Activated CD4-positive, alpha-beta T cell treated with anti-CD3 and anti-CD28 coated beads, Interleukin-2, amount 50 U/mL, for 24 hours (primary cell): ENCODE results near the gene PIK3IP1.

ENCODE experiments used
- DNase-seq, 2 donors: peaks; one replicate each; pipeline ENCODE4 v3.0.0-alpha.2; 2020; ENCODE audit warnings: low read depth in 1 of 2, low spot score in 1 of 2

The PIK3IP1 gene

GRCh38 chr22:31313366-31314147 lies 21.3 kb upstream of the PIK3IP1 start:
- DNase-seq, result peak; percentile 48 to 53

GRCh38 chr22:31308181-31308580 lies 15.9 kb upstream of the PIK3IP1 start:
- DNase-seq, result no peak

GRCh38 chr22:31305194-31305593 lies 12.9 kb upstream of the PIK3IP1 start:
- no peak for DNase-seq

DNA sequence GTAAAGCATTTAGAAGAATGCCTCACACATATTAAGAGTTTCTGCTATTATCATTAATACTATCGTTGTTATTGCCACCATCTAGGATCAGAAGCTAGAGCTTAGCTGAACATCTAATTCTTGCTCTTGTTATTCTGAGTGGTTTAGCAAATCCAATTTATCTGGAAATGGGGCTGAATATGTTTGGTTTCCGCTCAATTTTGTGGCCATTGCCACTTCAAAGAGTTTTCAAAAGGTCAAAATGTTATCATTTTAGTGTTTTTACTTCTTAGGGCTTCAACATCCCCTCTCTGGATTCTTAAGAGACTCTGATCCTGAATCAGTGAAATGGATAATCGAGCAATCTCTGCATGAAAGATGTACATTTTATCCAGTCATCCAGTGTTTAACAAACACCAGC lies 10.2 kb upstream of the PIK3IP1 start:
- DNase-seq, result no peak

GRCh38 chr22:31302006-31302405 lies 9.7 kb upstream of the PIK3IP1 start:
- no peak for DNase-seq

- DNase-seq, result no peak
These were observed 8.6 kb upstream of the PIK3IP1 start for GRCh38 chr22:31300896-31301295.

- DNase-seq, result no peak
These were observed 3.8 kb upstream of the PIK3IP1 start for GRCh38 chr22:31295831-31296657.

DNA sequence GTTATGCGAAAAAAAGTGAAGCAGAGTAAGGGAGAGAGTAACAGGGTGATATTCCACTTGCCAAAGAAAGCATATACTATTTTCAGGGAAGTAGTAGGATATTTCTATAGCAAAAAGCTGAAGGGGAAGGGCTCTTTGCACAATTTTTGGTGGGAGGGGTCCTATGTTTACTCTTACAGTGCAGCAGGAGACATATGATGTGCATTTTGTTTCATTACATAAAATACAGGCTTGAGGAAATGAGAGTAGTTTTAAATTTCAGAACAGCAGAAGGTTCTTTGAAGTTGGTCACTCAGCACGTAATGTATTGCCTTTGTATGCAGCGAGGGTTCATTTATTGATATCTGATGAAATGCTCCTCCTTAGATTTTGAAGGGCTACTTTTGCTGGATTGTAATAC lies 3.1 kb upstream of the PIK3IP1 start:
- DNase-seq, result no peak

GRCh38 chr22:31291481-31292235 lies 630 bp downstream of the PIK3IP1 start:
- DNase-seq, result no peak

GRCh38 chr22:31290494-31291471 lies 1.5 kb downstream of the PIK3IP1 start:
- DNase-seq, result peak; percentile 77 to 90

- DNase-seq, result no peak
These were observed 2.9 kb downstream of the PIK3IP1 start for GRCh38 chr22:31289344-31289743.

GRCh38 chr22:31288496-31289240 lies 3.6 kb downstream of the PIK3IP1 start:
- no peak for DNase-seq

GRCh38 chr22:31287818-31288495 lies 4.3 kb downstream of the PIK3IP1 start:
- DNase-seq, result no peak

- DNase-seq, result peak in 1 of 2 donors; percentile 63
These were observed 5.7 kb downstream of the PIK3IP1 start for GRCh38 chr22:31286360-31287255.

DNA sequence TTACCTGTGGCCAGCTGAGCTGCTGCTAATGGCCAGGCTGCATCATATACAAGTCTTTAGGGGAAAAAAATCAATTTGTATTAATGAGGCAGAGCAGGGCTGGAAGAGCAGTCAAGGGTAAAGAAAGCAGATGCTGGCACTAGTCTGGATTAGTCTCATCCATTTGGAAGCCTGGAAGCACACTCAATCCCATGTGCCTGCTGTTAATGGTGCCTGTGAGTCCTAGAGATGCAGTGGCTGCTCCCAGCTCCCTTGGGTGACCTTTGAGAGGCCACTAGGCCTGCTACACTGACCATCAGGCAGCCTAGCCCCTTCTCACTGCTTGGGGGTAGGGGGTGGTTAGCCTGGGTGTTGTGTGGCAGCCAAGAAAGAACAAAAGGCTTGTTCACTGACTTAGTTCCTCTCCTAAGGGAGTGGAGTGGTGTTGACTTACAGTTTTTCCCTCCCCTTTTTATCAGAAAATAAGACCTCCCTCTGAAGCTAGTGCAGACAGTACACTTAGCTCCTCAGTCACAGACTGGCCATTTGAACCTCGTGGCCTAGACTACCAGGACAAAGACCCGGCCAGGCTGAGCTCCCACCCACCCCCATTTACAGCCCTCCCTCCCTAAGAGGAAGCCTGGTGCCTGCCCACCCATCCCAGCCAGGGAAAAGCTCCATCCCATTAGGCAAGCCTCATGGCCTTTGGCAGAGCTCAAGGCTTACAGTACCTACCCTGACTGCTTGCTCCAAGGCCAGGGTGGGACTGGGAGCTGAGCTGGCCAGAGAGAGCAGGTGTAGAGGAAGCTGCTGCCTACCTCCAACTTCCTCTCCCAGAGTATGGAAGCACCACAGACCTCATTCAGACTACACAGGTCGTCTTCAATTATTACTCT lies 7.8 kb downstream of the PIK3IP1 start:
- DNase-seq, result no peak

DNA sequence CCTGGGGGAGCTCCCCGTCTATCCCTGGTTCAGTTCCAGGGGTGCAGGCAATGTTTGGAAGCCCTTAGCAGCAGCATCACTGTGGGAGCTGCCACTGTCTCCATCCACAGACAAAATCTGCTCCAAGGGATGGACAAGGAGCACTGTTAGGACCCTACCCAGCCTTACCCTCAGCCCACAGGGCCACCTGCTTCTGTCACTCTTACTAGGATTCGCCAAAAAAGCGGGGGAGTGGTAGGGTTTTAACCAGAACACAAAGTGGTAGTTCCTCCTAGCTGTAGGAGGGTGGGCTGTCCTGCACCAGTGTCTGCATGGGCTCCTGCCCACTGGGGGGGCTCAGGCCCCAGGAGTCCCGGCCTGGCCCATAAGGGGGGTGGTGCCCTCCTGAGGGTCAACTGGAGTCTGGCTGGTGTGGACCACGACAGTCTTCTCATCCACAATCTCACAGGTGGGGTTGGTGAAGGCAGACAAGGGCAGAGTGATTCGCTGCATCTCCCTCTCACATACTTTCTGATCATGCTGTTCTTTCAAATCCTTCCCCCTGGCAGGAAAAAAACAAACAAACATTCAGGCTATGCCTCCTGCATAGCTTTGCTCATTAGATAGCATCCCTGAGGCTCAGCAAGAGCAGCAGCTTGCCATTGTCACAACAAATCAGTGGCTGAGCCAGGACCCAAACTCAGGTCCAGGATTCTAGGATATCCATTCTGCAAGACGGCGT lies 9.4 kb downstream of the PIK3IP1 start:
- DNase-seq, result no peak

GRCh38 chr22:31281733-31282132 lies 10.6 kb downstream of the PIK3IP1 start:
- no peak for DNase-seq
